IMR-90 (cell line): ENCODE data around the gene ZNF735. TPM values are rescaled to one million over a fixed set of nuclear protein-coding genes. Genes with fewer than 3 reads are reported as not detected.
"Not testable (repeated sequence)": the region's sequence is repeated elsewhere in the genome, so short reads cannot be mapped to it uniquely, and the experiment has no call there.

Source experiments
- ATAC-seq: fragments of 200-7000 bp; cut with Tn5 transposase; 2 replicates; pipeline ENCODE4 v1.9.1; 2020; ENCODE audit warnings: low read depth, mild to moderate bottlenecking, moderate library complexity
- BruUV-seq: library from RNA; stranded (reverse); fragments of 400-500 nt; replicated peaks from 2 replicates; lab custom pipeline; 2021; lab: Mats Ljungman, UMichigan
- CTCF ChIA-PET: fragments of 300-600 bp; formaldehyde crosslinking; extraction: SDS; loops from one replicate; lab custom pipeline; 2021; ENCODE audit warnings: antibody characterized with exemption; lab: Yijun Ruan, JAX
- POLR2A ChIA-PET: fragments of 300-600 bp; sonication (Branson Sonifier 250); formaldehyde crosslinking; loops from one replicate; lab custom pipeline; 2022; ENCODE audit warnings: antibody characterized with exemption; ENCODE audit not compliant: unreplicated experiment; lab: Charles Lee
- DNase-seq: peaks from one replicate; pipeline ENCODE4 v3.0.0; 2013
- H2AFZ ChIP-seq: replicated peaks from 2 replicates; pipeline ENCODE3; 2013; ENCODE audit warnings: low read length, mild to moderate bottlenecking; ENCODE audit not compliant: poor library complexity
- H2AK5ac ChIP-seq: 2 replicates; pipeline ENCODE4 v1.6.1; 2013; ENCODE audit warnings: low read depth, low read length, inconsistent platforms
- H2AK9ac ChIP-seq: replicated peaks from 2 replicates; pipeline ENCODE3; 2013; ENCODE audit warnings: mild to moderate bottlenecking, low read depth, low read length, moderate library complexity; ENCODE audit not compliant: poor library complexity
- H2BK120ac ChIP-seq: 2 replicates; pipeline ENCODE4 v1.6.1; 2013; ENCODE audit warnings: low read depth, low read length, inconsistent platforms
- H2BK15ac ChIP-seq: 3 replicates; pipeline ENCODE4 v1.6.1; 2013; ENCODE audit warnings: low read depth, low read length, inconsistent platforms
- H2BK20ac ChIP-seq: 2 replicates; pipeline ENCODE4 v1.6.1; 2013; ENCODE audit warnings: low read depth, mild to moderate bottlenecking, inconsistent platforms, low read length, moderate library complexity
- H2BK5ac ChIP-seq: 2 replicates; pipeline ENCODE4 v1.6.1; 2013; ENCODE audit warnings: mild to moderate bottlenecking, low read depth, low read length, inconsistent platforms; ENCODE audit not compliant: poor library complexity, severe bottlenecking
- H3K14ac ChIP-seq: replicated peaks from 2 replicates; pipeline ENCODE4 v1.6.1; 2013; ENCODE audit warnings: low read depth, low read length, inconsistent platforms
- H3K18ac ChIP-seq: 2 replicates; pipeline ENCODE4 v1.6.1; 2013; ENCODE audit warnings: low read depth, low read length, control low read depth
- H3K23ac ChIP-seq: 2 replicates; pipeline ENCODE4 v1.6.1; 2013; ENCODE audit warnings: low read depth, low read length, inconsistent platforms
- H3K27ac ChIP-seq: 2 replicates; pipeline ENCODE4 v1.5.1; 2013; ENCODE audit warnings: mild to moderate bottlenecking, control low read depth, low read length; ENCODE audit not compliant: insufficient read depth
- H3K27me3 ChIP-seq: 2 replicates; pipeline ENCODE4 v1.6.1; 2013; ENCODE audit warnings: low read length; ENCODE audit not compliant: control insufficient read depth, insufficient read depth
- H3K36me3 ChIP-seq: 2 replicates; pipeline ENCODE4 v1.6.1; 2013; ENCODE audit warnings: low read length, mixed read lengths; ENCODE audit not compliant: control insufficient read depth, insufficient read depth
- H3K4ac ChIP-seq: 2 replicates; pipeline ENCODE4 v1.6.1; 2013; ENCODE audit warnings: low read depth, low read length, inconsistent platforms
- H3K4me1 ChIP-seq: 2 replicates; pipeline ENCODE4 v1.6.1; 2013; ENCODE audit warnings: low read length, mixed read lengths; ENCODE audit not compliant: control insufficient read depth, insufficient read depth
- H3K4me2 ChIP-seq: 2 replicates; pipeline ENCODE4 v1.6.1; 2013; ENCODE audit warnings: low read depth, mild to moderate bottlenecking, control low read depth, low read length, moderate library complexity
- H3K4me3 ChIP-seq: 2 replicates; pipeline ENCODE4 v1.5.1; 2013; ENCODE audit warnings: low read depth, mild to moderate bottlenecking, control low read depth, low read length, moderate library complexity; ENCODE audit not compliant: insufficient read depth
- H3K56ac ChIP-seq: 2 replicates; pipeline ENCODE4 v1.6.1; 2013; ENCODE audit warnings: low read length, inconsistent platforms; ENCODE audit not compliant: insufficient read depth; ENCODE audit errors: extremely low read depth
- H3K79me1 ChIP-seq, 2 experiments: 2 replicates each; pipeline ENCODE4 v1.6.1; 2013; ENCODE audit warnings: low read length in 2 of 2, inconsistent platforms in 1 of 2, low read depth in 1 of 2
- H3K9ac ChIP-seq: 2 replicates; pipeline ENCODE4 v1.6.1; 2013; ENCODE audit warnings: low read depth, low read length, control low read depth
- H3K9me1 ChIP-seq: 2 replicates; pipeline ENCODE4 v1.6.1; 2013; ENCODE audit warnings: low read length, inconsistent platforms; ENCODE audit not compliant: insufficient read depth
- H3K9me3 ChIP-seq: 2 replicates; pipeline ENCODE4 v1.6.1; 2013; ENCODE audit warnings: low read length; ENCODE audit not compliant: control insufficient read depth, insufficient read depth
- H4K20me1 ChIP-seq: 2 replicates; pipeline ENCODE4 v1.6.1; 2013; ENCODE audit warnings: low read length, inconsistent platforms; ENCODE audit not compliant: insufficient read depth
- H4K5ac ChIP-seq: 2 replicates; pipeline ENCODE4 v1.6.1; 2013; ENCODE audit warnings: mild to moderate bottlenecking, low read depth, low read length, control low read depth
- H4K8ac ChIP-seq, 2 experiments: 2 replicates each; pipeline ENCODE4 v1.6.1; 2013; ENCODE audit warnings: low read depth in 2 of 2, low read length in 2 of 2, control low read depth in 1 of 2, inconsistent platforms in 1 of 2
- H4K91ac ChIP-seq: 2 replicates; pipeline ENCODE4 v1.6.1; 2013; ENCODE audit warnings: low read depth, low read length, inconsistent platforms; ENCODE audit not compliant: insufficient read depth
- WGBS, 2 experiments: methylation state at CpG; one replicate each; pipeline versions ENCODE4 v1.1.5 to v1.1.7; 2013; ENCODE audit warnings: missing lambda C conversion rate in 2 of 2; ENCODE audit not compliant: insufficient read length in 1 of 2; ENCODE audit errors: extremely low coverage in 2 of 2; 5-methylcytosine and 5-hydroxymethylcytosine counted together
- dilution Hi-C: fragments of 300-500 bp; cut with HindIII; formaldehyde crosslinking; loops from one replicate; pipeline ENCODE4 v1.14.3; 2018; ENCODE audit warnings: low sequenced_read_pairs; ENCODE audit not compliant: unreplicated experiment
- in situ Hi-C: fragments of 300-500 bp; cut with MboI; formaldehyde crosslinking; loops from 3 replicates; pipeline ENCODE4 v1.14.3; 2019; ENCODE audit warnings: low sequenced_read_pairs, inconsistent platforms, mixed read lengths
- intact Hi-C: fragments of 100-400 bp; cut with micrococcal nuclease; formaldehyde crosslinking; loops from 2 replicates; pipeline ENCODE4 v1.10.0; 2022
- polyA plus RNA-seq, 3 experiments: library from polyadenylated mRNA; depleted of rRNA; stranded (reverse); fragments of >200 nt; gene quantifications; 2 replicates each; pipeline ENCODE4 v1.2.3, GENCODE V29; 2012; ENCODE audit warnings: low replicate concordance in 1 of 3
- total RNA-seq: library from RNA; depleted of rRNA; stranded (reverse); fragments of >200 nt; gene quantifications from 2 replicates; pipeline ENCODE4 v1.2.3, GENCODE V29; 2012

Gene ZNF735
- total and polyA plus RNA-seq, 2 of the 4 experiments (the other 2 are of a cell fraction), result not detected

GRCh38 chr7:64228174-64228573 is 21.2 kb downstream of the ZNF735 start, which contains the start of gene ZNF679:
TSS of gene ZNF679 (plus strand) at chr7:64228474. CDS start at chr7:64249118, 20,644 bp downstream.
- H3K27ac ChIP-seq, H4K8ac ChIP-seq, H2AK5ac ChIP-seq, intact Hi-C loops, H3K56ac ChIP-seq, H3K27me3 ChIP-seq, H2BK20ac ChIP-seq, H2AK9ac ChIP-seq, H3K79me1 ChIP-seq, in situ Hi-C loops, POLR2A ChIA-PET, H2AFZ ChIP-seq, H2BK120ac ChIP-seq, BruUV-seq, H3K4me1 ChIP-seq, H3K4me3 ChIP-seq, dilution Hi-C loops, H3K4me2 ChIP-seq, H4K91ac ChIP-seq, CTCF ChIA-PET, H3K18ac ChIP-seq, DNase-seq, H3K9ac ChIP-seq, H4K20me1 ChIP-seq, H2BK5ac ChIP-seq, H3K9me1 ChIP-seq, H3K23ac ChIP-seq, H4K5ac ChIP-seq, H3K14ac ChIP-seq, H2BK15ac ChIP-seq, H3K4ac ChIP-seq, H3K36me3 ChIP-seq, ATAC-seq: not testable (repeated sequence)
- WGBS, 2 experiments, result no CpG with 5 or more reads among the region's 1 CpG
- peaks cover 34% of the 10 kb centered on the region for H3K9me3 ChIP-seq
